ENCODE data around the gene TNFRSF19. TPM values are rescaled to one million over a fixed set of nuclear protein-coding genes. Genes with fewer than 3 reads are reported as not detected.
A peak's percentile ranks its signal among the peaks of the same experiment; 100 is the strongest.

The TNFRSF19 gene
- total and polyA plus RNA-seq, 8 donors: 1.5 to 14.1 (median 3.0) TPM

DNA sequence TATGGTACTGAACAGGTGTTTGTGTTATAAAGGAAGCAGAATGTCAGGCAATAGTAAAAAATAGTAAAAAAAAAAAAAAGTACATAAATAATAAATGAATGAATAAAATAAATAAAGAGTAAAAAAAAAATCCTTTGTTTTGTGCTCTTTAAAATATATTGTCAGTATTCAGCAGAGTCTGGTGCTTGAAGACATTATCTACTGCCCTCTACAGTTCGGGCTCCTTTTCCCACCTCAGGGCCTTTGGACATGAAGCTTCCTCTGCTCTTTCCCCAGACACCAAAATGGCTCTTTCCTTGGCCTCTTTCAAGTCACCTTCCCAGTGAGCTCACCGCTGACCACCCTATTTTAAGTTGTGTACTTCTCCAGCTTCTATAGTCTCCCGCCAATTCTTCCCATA lies 137.5 kb downstream of the TNFRSF19 start:
- no peak overlapping the region for H3K27ac ChIP-seq

DNA sequence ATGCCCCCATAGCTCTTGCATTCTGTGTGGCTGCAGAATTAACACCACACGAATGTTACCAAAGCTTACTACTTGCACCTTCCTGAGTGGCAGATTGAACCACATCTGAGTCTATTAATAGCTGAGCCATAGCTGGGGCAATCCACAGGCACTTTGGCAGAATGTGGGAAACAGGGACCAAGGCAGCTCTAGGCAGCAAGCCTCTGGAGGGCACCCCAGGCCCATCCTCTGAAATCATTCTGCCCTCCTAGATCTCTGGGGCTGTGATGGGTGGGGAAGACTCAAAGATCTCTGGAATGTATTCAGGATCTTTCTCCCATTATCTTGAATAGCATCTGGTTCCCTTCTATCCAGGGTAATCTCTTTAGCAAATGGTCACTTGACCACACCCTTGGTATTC lies 139.3 kb downstream of the TNFRSF19 start:
- Histone ChIP-seq H3K4me1 (no peaks in the 10 kb centered on the region), H3K27me3 (no peaks in the 10 kb centered on the region), H3K4me3 (no peak overlapping the region), H3K9me3 (no peaks in the 10 kb centered on the region), H3K27ac (no peak overlapping the region), H3K36me3 (no peaks in the 10 kb centered on the region)
- ATAC-seq: no peak
- no peak for FAIRE-seq
- WGBS, 2 donors: 57 to 71% methylated on average over 1 of the region's 1 CpG
- DNase-seq: no peak
- intact Hi-C loops (cut with DNase I): no loop called here
- TF ChIP-seq, protein P1, sequence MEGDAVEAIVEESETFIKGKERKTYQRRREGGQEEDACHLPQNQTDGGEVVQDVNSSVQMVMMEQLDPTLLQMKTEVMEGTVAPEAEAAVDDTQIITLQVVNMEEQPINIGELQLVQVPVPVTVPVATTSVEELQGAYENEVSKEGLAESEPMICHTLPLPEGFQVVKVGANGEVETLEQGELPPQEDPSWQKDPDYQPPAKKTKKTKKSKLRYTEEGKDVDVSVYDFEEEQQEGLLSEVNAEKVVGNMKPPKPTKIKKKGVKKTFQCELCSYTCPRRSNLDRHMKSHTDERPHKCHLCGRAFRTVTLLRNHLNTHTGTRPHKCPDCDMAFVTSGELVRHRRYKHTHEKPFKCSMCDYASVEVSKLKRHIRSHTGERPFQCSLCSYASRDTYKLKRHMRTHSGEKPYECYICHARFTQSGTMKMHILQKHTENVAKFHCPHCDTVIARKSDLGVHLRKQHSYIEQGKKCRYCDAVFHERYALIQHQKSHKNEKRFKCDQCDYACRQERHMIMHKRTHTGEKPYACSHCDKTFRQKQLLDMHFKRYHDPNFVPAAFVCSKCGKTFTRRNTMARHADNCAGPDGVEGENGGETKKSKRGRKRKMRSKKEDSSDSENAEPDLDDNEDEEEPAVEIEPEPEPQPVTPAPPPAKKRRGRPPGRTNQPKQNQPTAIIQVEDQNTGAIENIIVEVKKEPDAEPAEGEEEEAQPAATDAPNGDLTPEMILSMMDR (IDR thresholded peaks at IDR 0.05): no peak

More for the DNA sequence above, 137.5 kb downstream of the TNFRSF19 start:
- peak in 2 of 4 donors; percentile 55 to 66 for ATAC-seq
- DNase-seq: no peak
- no peak overlapping the region for H3K4me3 ChIP-seq
- WGBS, 2 donors: 86 to 90% methylated on average over 3 of the region's 3 CpGs
- H3K4me1 ChIP-seq: no peaks in the 10 kb centered on the region
- H3K27me3 ChIP-seq: no peaks in the 10 kb centered on the region
- no peaks in the 10 kb centered on the region for H3K9me3 ChIP-seq
- H3K36me3 ChIP-seq: no peaks in the 10 kb centered on the region
- TF ChIP-seq, protein P1 (IDR thresholded peaks at IDR 0.05): no peak
- FAIRE-seq: no peak
- intact Hi-C loops (cut with DNase I): no loop called here

DNA sequence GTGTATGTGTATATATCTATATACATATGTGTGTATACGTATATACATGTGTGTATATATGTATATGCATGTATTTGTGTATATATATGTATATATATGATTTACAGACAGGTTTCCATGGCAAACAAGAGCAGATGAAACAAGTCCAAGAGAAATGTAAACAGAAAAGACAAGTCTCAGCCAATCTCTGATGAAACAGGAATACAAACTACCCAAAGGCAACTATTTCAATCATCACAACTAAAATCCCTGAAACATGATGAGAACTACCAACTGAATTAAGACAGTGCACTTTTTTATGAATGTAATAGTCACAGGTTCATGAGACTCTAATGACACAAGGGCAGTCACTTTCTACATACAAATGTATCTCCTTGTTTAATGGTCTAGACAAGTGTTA lies 140.2 kb downstream of the TNFRSF19 start:
- Histone ChIP-seq H3K4me1 (no peaks in the 10 kb centered on the region), H3K27ac (no peak overlapping the region), H3K36me3 (no peaks in the 10 kb centered on the region), H3K9me3 (no peaks in the 10 kb centered on the region), H3K27me3 (no peaks in the 10 kb centered on the region), H3K4me3 (no peak overlapping the region)
- TF ChIP-seq, protein P1 (IDR thresholded peaks at IDR 0.05): no peak
- DNase-seq (no peak), ATAC-seq (no peak), FAIRE-seq (no peak)
- WGBS, 2 donors: 83 to 97% methylated on average over 1 of the region's 1 CpG
- intact Hi-C loops (cut with DNase I): no loop called here

DNA sequence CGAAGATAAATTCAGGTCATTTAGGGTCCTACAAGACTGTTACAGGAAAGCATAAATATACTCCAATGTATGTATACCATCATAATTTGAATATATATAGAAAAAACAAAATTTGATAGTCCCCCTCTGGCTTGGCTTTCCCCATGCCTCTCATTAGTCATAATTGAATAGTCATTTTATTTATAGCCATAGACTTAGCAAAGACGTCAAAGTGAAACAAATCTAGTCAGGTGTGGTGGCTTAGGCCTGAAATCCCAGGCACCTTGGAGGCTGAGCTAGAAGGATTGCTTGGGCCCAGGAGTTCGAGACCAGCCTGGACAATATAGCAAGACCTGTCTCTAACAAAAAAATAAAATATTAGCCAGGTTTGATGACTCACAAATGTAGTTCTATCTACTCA lies 141.1 kb downstream of the TNFRSF19 start:
- TF ChIP-seq, protein P1 (IDR thresholded peaks at IDR 0.05): no peak
- H3K9me3 ChIP-seq: no peaks in the 10 kb centered on the region
- no peaks in the 10 kb centered on the region for H3K27me3 ChIP-seq
- H3K4me3 ChIP-seq: no peak overlapping the region
- FAIRE-seq (no peak), DNase-seq (no peak), ATAC-seq (no peak)
- intact Hi-C loops (cut with DNase I): no loop called here
- H3K4me1 ChIP-seq: no peaks in the 10 kb centered on the region
- no peaks in the 10 kb centered on the region for H3K36me3 ChIP-seq
- H3K27ac ChIP-seq: no peak overlapping the region
- WGBS, 2 donors: 85% methylated on average over 3 of the region's 3 CpGs

DNA sequence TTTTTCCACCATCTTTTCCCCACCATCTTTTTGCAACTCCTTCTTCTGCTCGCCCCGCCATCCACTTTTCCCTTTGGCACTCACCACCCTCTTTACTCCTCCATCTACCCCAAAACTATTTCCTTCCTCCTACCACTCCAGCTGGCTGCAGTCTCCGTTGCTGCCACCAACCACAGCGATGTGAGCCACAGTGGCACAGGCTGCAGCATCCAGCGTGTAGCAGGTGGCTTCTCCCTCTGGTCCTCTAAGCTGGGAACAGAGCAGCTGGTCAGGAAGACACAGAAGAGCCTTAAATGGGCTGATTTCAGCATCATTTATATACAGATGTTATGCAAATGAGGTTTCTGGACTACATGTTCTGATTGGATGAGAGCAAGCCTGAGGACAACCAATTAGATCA lies 144.5 kb downstream of the TNFRSF19 start:
- Histone ChIP-seq H3K27me3 (no peaks in the 10 kb centered on the region), H3K4me1 (no peaks in the 10 kb centered on the region), H3K9me3 (no peaks in the 10 kb centered on the region), H3K36me3 (no peaks in the 10 kb centered on the region), H3K4me3 (no peak overlapping the region), H3K27ac (no peak overlapping the region)
- TF ChIP-seq, protein P1 (IDR thresholded peaks at IDR 0.05): no peak
- 57 to 83% methylated on average over 5 of the region's 5 CpGs for WGBS, 2 donors
- no peak for FAIRE-seq
- no peak for ATAC-seq
- DNase-seq: no peak
- intact Hi-C loops (cut with DNase I): no loop called here
